Sigmoid colon (tissue), 7 donors: ENCODE measurements around the gene PTPN1. TPM values are rescaled to one million over a fixed set of nuclear protein-coding genes. Genes with fewer than 3 reads are reported as not detected.

Experiments
- DNase-seq: peaks from one replicate; pipeline ENCODE4 v3.0.0-alpha.2; 2019
- H3K27ac ChIP-seq, 4 donors: fragments of 200-600 bp; sonication (generic); one replicate each; pipeline ENCODE4 v1.5.1; 2016 to 2019; ENCODE audit warnings: mild to moderate bottlenecking in 1 of 4
- H3K27me3 ChIP-seq, 3 donors: fragments of 200-600 bp; sonication (generic); one replicate each; pipeline ENCODE4 v1.5.1; 2019; ENCODE audit warnings: mild to moderate bottlenecking in 1 of 3
- H3K36me3 ChIP-seq, 4 donors: fragments of 200-600 bp; sonication (generic); one replicate each; pipeline ENCODE4 v1.5.1; 2016 to 2019
- H3K4me1 ChIP-seq, 4 donors: fragments of 200-600 bp; sonication (generic); one replicate each; pipeline ENCODE4 v1.5.1; 2017 to 2019
- H3K4me3 ChIP-seq, 4 donors: fragments of 200-600 bp; sonication (generic); one replicate each; pipeline ENCODE4 v1.5.1; 2017 to 2019; ENCODE audit warnings: mild to moderate bottlenecking in 2 of 4, moderate library complexity in 1 of 4
- H3K9me3 ChIP-seq, 4 donors: fragments of 200-600 bp in 3 of 4; sonication (generic) in 3 of 4; one replicate each; pipeline versions ENCODE4 v1.5.1 to v1.6.1; 2013 to 2019
- CTCF ChIP-seq, 4 experiments: fragments of 450-650 bp in 3 of 4; fragments of 200-600 bp in 1 of 4; IDR thresholded peaks; one replicate each; pipeline ENCODE4 v1.5.1; 2016 to 2019; ENCODE audit warnings: antibody characterized with exemption in 4 of 4, mild to moderate bottlenecking in 3 of 4, moderate library complexity in 2 of 4
- EP300 ChIP-seq, 4 donors: sonication (generic); formaldehyde crosslinking; IDR thresholded peaks; one replicate each; pipeline ENCODE4 v1.6.1; 2017; ENCODE audit warnings: antibody characterized with exemption in 4 of 4
- POLR2A ChIP-seq, 2 donors: fragments of 450-650 bp; IDR thresholded peaks; one replicate each; pipeline ENCODE4 v1.6.1; 2016; ENCODE audit warnings: antibody characterized with exemption in 2 of 2, mild to moderate bottlenecking in 2 of 2, moderate library complexity in 2 of 2
- POLR2AphosphoS5 ChIP-seq, 4 donors: sonication (generic); formaldehyde crosslinking; IDR thresholded peaks; one replicate each; pipeline ENCODE4 v1.6.1; 2017; ENCODE audit warnings: antibody characterized with exemption in 4 of 4
- WGBS, 2 donors: extraction: QIAGEN DNeasy Blood & Tissue Kit; methylation state at CpG; one replicate each; pipeline ENCODE4 v1.1.7; 2013; 5-methylcytosine and 5-hydroxymethylcytosine counted together
- intact Hi-C: fragments of 100-400 bp; cut with DNase I; formaldehyde crosslinking; loops from one replicate; pipeline ENCODE4 v1.15.1; 2023
- polyA plus RNA-seq, 3 donors: library from polyadenylated mRNA; stranded (reverse); fragments of 200-250 nt; gene quantifications; one replicate each; pipeline ENCODE4 v1.2.3, GENCODE V29; 2013
- total RNA-seq, 4 donors: library from RNA; depleted of rRNA; stranded (reverse); fragments of >200 nt; gene quantifications; one replicate each; pipeline ENCODE4 v1.1.0, GENCODE V29; 2016
- donor health status: healthy with polysubstance abuse.
- donor health status: Bipolar disorder and iron deficiency.
- donor health status: healthy.

The PTPN1 gene
- total and polyA plus RNA-seq, 7 donors = 14.4 to 41.5 (median 23.6) TPM

DNA sequence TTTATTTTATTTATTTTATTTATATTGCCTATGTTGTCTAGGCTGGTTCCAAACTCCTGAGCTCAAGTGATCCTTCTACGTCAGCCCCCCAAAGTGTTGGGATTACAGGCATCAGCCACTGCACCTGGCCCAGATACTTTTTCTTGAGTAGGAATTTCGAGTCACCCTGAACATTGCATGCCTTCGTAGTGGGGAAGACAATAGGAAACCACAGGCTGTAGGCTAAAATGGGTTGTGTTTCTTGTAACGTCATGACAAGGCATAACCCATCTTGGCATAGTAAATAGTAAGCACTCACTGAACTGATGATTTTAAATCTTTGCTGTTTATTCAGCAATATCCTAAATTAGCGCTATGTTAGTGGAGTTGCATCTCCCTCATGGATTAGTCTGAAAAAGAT is 34.9 kb downstream of the PTPN1 start:
- Histone ChIP-seq H3K4me1 (peaks cover 0 to 64% (median 38%) of the 10 kb centered on the region in 4 donors), H3K36me3 (peaks cover 0 to 5% (median 0%) of the 10 kb centered on the region in 4 donors), H3K9me3 (no peaks in the 10 kb centered on the region), H3K4me3 (no peak overlapping the region), H3K27me3 (no peaks in the 10 kb centered on the region), H3K27ac (no peak overlapping the region)
- WGBS, 2 donors = 73 to 87% methylated on average over 5 of the region's 5 CpGs
- intact Hi-C loops = no loop called here
- no peak for DNase-seq
- TF ChIP-seq POLR2A (IDR thresholded peaks at IDR 0.05) (no peak), EP300 (IDR thresholded peaks at IDR 0.05) (no peak), CTCF (IDR thresholded peaks at IDR 0.05) (no peak), POLR2AphosphoS5 (IDR thresholded peaks at IDR 0.05) (no peak)

DNA sequence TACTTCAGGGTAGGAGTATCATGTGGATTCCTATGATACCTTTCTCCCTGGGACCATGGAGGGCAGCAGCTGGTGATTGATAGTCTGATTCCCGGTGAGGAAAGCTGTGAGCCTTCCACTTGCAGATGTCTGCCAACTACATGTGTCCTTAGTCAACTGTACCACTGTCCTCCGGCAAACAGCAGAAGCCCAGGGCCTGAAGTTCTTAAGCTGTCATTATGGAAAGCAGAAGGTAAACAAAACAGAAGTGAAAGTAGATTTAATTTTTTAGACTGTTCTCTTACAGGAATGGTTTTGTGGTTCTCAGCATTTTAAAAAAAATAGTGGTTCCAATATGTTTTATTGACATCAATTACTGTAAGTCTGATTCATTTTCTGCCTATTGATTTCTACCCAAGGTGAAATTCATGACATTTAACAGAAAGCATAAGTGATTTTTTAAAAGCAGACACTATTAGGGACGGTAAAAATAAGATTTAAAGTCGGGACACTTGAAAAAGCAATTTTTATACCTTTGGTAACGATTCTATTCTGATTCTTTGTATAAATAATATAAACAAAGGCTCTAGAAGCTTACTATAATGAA is 36.6 kb downstream of the PTPN1 start:
- intact Hi-C loops = no loop called here
- Histone ChIP-seq H3K36me3 (peaks cover 0 to 5% (median 0%) of the 10 kb centered on the region in 4 donors), H3K9me3 (no peaks in the 10 kb centered on the region), H3K27ac (peak overlapping the region; percentile 36 to 62 (median 53)), H3K27me3 (no peaks in the 10 kb centered on the region), H3K4me3 (no peak overlapping the region), H3K4me1 (peaks cover 0 to 65% (median 34%) of the 10 kb centered on the region in 4 donors)
- TF ChIP-seq EP300 (IDR thresholded peaks at IDR 0.05) (no peak), POLR2A (IDR thresholded peaks at IDR 0.05) (no peak), CTCF (IDR thresholded peaks at IDR 0.05) (no peak), POLR2AphosphoS5 (IDR thresholded peaks at IDR 0.05) (no peak)
- 53 to 75% methylated on average over 5 of the region's 5 CpGs for WGBS, 2 donors
- no peak for DNase-seq

GRCh38 chr20:50547964-50548363 is 37.8 kb downstream of the PTPN1 start:
- DNase-seq = no peak
- Histone ChIP-seq H3K4me1 (peaks cover 0 to 56% (median 31%) of the 10 kb centered on the region in 4 donors), H3K9me3 (no peaks in the 10 kb centered on the region), H3K27me3 (no peaks in the 10 kb centered on the region), H3K36me3 (peaks cover 0 to 5% (median 0%) of the 10 kb centered on the region in 4 donors), H3K27ac (peak overlapping the region in 2 of 4 donors; percentile 60 to 62), H3K4me3 (no peak overlapping the region)
- no peak for TF ChIP-seq CTCF (IDR thresholded peaks at IDR 0.05)
- TF ChIP-seq EP300 (IDR thresholded peaks at IDR 0.05) = no peak
- no peak for TF ChIP-seq POLR2A (IDR thresholded peaks at IDR 0.05)
- no peak for TF ChIP-seq POLR2AphosphoS5 (IDR thresholded peaks at IDR 0.05)
- intact Hi-C loops = no loop called here
- 84 to 87% methylated on average over 6 of the region's 6 CpGs for WGBS, 2 donors

- intact Hi-C loops = no loop called here
- DNase-seq = no peak
- H3K36me3 ChIP-seq = peaks cover 0 to 5% (median 0%) of the 10 kb centered on the region in 4 donors
- no peaks in the 10 kb centered on the region for H3K9me3 ChIP-seq
- no peak overlapping the region for H3K4me3 ChIP-seq
- no peak for TF ChIP-seq POLR2A (IDR thresholded peaks at IDR 0.05)
- no peak for TF ChIP-seq POLR2AphosphoS5 (IDR thresholded peaks at IDR 0.05)
- no peak for TF ChIP-seq CTCF (IDR thresholded peaks at IDR 0.05)
- no peak for TF ChIP-seq EP300 (IDR thresholded peaks at IDR 0.05)
- peaks cover 0 to 52% (median 31%) of the 10 kb centered on the region in 4 donors for H3K4me1 ChIP-seq
- no peaks in the 10 kb centered on the region for H3K27me3 ChIP-seq
- 62 to 87% methylated on average over 5 of the region's 5 CpGs for WGBS, 2 donors
- no peak overlapping the region for H3K27ac ChIP-seq
Measured at GRCh38 chr20:50548396-50548795, 38.2 kb downstream of the PTPN1 start.

- Histone ChIP-seq H3K4me1 (peaks cover 0 to 50% (median 28%) of the 10 kb centered on the region in 4 donors), H3K27ac (peak overlapping the region in 2 of 4 donors; percentile 18 to 47), H3K27me3 (no peaks in the 10 kb centered on the region), H3K4me3 (no peak overlapping the region), H3K36me3 (peaks cover 0 to 5% (median 0%) of the 10 kb centered on the region in 4 donors), H3K9me3 (no peaks in the 10 kb centered on the region)
- DNase-seq = no peak
- intact Hi-C loops = no loop called here
- TF ChIP-seq POLR2A (IDR thresholded peaks at IDR 0.05) (no peak), POLR2AphosphoS5 (IDR thresholded peaks at IDR 0.05) (no peak)
- 88 to 95% methylated on average over 2 of the region's 2 CpGs for WGBS, 2 donors
Measured at GRCh38 chr20:50550531-50550930, 40.3 kb downstream of the PTPN1 start.
